B cell (primary cell): ENCODE data around the gene BCOR. TPM values are rescaled to one million over a fixed set of nuclear protein-coding genes. Genes with fewer than 3 reads are reported as not detected.

ENCODE experiments used
- ATAC-seq: fragments of 200-7000 bp; cut with Tn5 transposase; one replicate; pipeline ENCODE4 v1.10.0; 2021; ENCODE audit warnings: low read depth, mild to moderate bottlenecking, moderate number of reproducible peaks, moderate library complexity
- CTCF ChIA-PET: fragments of 350-600 bp; sonication (Branson Sonifier 250); formaldehyde crosslinking; loops from one replicate; lab custom pipeline; 2021; ENCODE audit warnings: antibody characterized with exemption, inconsistent platforms; lab: Charles Lee
- POLR2A ChIA-PET: fragments of 350-600 bp; sonication (Branson Sonifier 250); formaldehyde crosslinking; loops from one replicate; lab custom pipeline; 2021; ENCODE audit warnings: antibody characterized with exemption; lab: Charles Lee
- DNase-seq: peaks from one replicate; pipeline ENCODE4 v3.0.0; 2013
- H2AFZ ChIP-seq: 2 replicates; pipeline ENCODE4 v1.6.1; 2012; ENCODE audit warnings: mild to moderate bottlenecking, low read depth, low read length; ENCODE audit not compliant: insufficient read depth, poor library complexity, severe bottlenecking
- H3K27ac ChIP-seq, 2 donors: 1 replicate in 1 of 2; 2 replicates in 1 of 2; pipeline ENCODE4 v1.5.1; 2012 to 2013; ENCODE audit warnings: low read length in 2 of 2, mild to moderate bottlenecking in 2 of 2, moderate library complexity in 1 of 2
- H3K27me3 ChIP-seq, 4 experiments: fragments of 200-600 bp in 1 of 4; sonication (generic) in 1 of 4; replicated peaks in 1 of 4; 1 replicate in 2 of 4; 2 replicates in 2 of 4; pipeline versions ENCODE4 v1.6.1 to v1.7.0; 2013 to 2016; ENCODE audit warnings: low read length in 3 of 4, mild to moderate bottlenecking in 2 of 4, mixed read lengths in 1 of 4, moderate library complexity in 1 of 4; ENCODE audit not compliant: insufficient read depth in 4 of 4, control insufficient read depth in 3 of 4; ENCODE audit errors: control extremely low read depth in 1 of 4
- H3K36me3 ChIP-seq, 2 experiments: replicated peaks in 1 of 2; 1 replicate in 1 of 2; 2 replicates in 1 of 2; pipeline versions ENCODE4 v1.6.1 to v1.7.1; 2013; ENCODE audit warnings: low read length in 1 of 2; ENCODE audit not compliant: insufficient read depth in 2 of 2, control insufficient read depth in 1 of 2; ENCODE audit errors: control extremely low read depth in 1 of 2, extremely low read depth in 1 of 2
- H3K4me1 ChIP-seq, 2 donors: fragments of 200-600 bp in 1 of 2; sonication (generic) in 1 of 2; 1 replicate in 1 of 2; 2 replicates in 1 of 2; pipeline versions ENCODE4 v1.5.1 to v1.6.1; 2013 to 2017; ENCODE audit warnings: low read length in 2 of 2; ENCODE audit not compliant: control insufficient read depth in 2 of 2, insufficient read depth in 2 of 2
- H3K4me2 ChIP-seq: replicated peaks from 2 replicates; pipeline ENCODE3; 2012; ENCODE audit warnings: mild to moderate bottlenecking, low read depth, low read length; ENCODE audit not compliant: poor library complexity, severe bottlenecking
- H3K4me3 ChIP-seq, 5 experiments: fragments of 200-600 bp in 1 of 5; sonication (generic) in 1 of 5; 1 replicate in 3 of 5; 2 replicates in 2 of 5; pipeline versions ENCODE4 v1.5.1 to v1.7.0; 2011 to 2016; ENCODE audit warnings: low read length in 4 of 5, mild to moderate bottlenecking in 4 of 5, low read depth in 2 of 5, control low read depth in 1 of 5, moderate library complexity in 1 of 5; ENCODE audit not compliant: insufficient read depth in 1 of 5; ENCODE audit errors: control extremely low read depth in 1 of 5, extremely low read depth in 1 of 5
- H3K79me2 ChIP-seq: fragments of 200-600 bp; sonication (generic); one replicate; pipeline ENCODE4 v1.6.0; 2016; ENCODE audit warnings: low read length; ENCODE audit not compliant: control insufficient read depth, insufficient read depth
- H3K9ac ChIP-seq: fragments of 200-600 bp; sonication (generic); 2 replicates; pipeline ENCODE4 v1.6.1; 2017; ENCODE audit warnings: mild to moderate bottlenecking, low read length, moderate library complexity
- H3K9me3 ChIP-seq, 3 donors: one replicate each; pipeline versions ENCODE4 v1.6.1 to v1.7.1; 2013; ENCODE audit warnings: low read length in 2 of 3; ENCODE audit not compliant: control insufficient read depth in 2 of 3, insufficient read depth in 1 of 3; ENCODE audit errors: control extremely low read depth in 1 of 3
- H4K20me1 ChIP-seq: 2 replicates; pipeline ENCODE4 v1.6.0; 2012; ENCODE audit warnings: mild to moderate bottlenecking, low read length; ENCODE audit not compliant: insufficient read depth, control insufficient read depth, poor library complexity, severe bottlenecking
- H3K27ac Mint-ChIP-seq: one replicate; pipeline ENCODE4 v1.8.0; 2021; ENCODE audit warnings: mixed read lengths
- H3K27me3 Mint-ChIP-seq: one replicate; pipeline ENCODE4 v1.8.0; 2021; ENCODE audit warnings: mixed read lengths
- H3K4me1 Mint-ChIP-seq: one replicate; pipeline ENCODE4 v1.8.0; 2021; ENCODE audit warnings: mixed read lengths
- H3K4me3 Mint-ChIP-seq: one replicate; pipeline ENCODE4 v1.8.0; 2021; ENCODE audit warnings: mixed read lengths
- H3K9me3 Mint-ChIP-seq: one replicate; pipeline ENCODE4 v1.8.0; 2022; ENCODE audit warnings: mixed read lengths; ENCODE audit not compliant: insufficient read depth
- EZH2 ChIP-seq: IDR thresholded peaks from 2 replicates; pipeline ENCODE4 v1.6.1; 2012; ENCODE audit warnings: borderline replicate concordance, low read depth, mild to moderate bottlenecking, moderate library complexity, low read length; ENCODE audit not compliant: insufficient read depth, poor library complexity, severe bottlenecking
- WGBS: methylation state at CpG from one replicate; pipeline ENCODE4 v1.1.5; 2013; ENCODE audit warnings: missing lambda C conversion rate; ENCODE audit not compliant: insufficient coverage; 5-methylcytosine and 5-hydroxymethylcytosine counted together
- intact Hi-C: fragments of 100-400 bp; cut with micrococcal nuclease; formaldehyde crosslinking; loops from one replicate; pipeline ENCODE4 v1.10.0; 2022
- polyA plus RNA-seq: library from polyadenylated mRNA; depleted of rRNA; stranded (reverse); fragments of >200 nt; gene quantifications from 2 replicates; pipeline ENCODE4 v1.2.3, GENCODE V29; 2012
- total RNA-seq, 2 donors: library from RNA; stranded (reverse); fragments of 120-200 nt in 1 of 2; gene quantifications; 1 replicate in 1 of 2; 2 replicates in 1 of 2; pipeline versions ENCODE4 v1.2.3 to v1.2.4, GENCODE V29; 2013 to 2022
- TF ChIP-seq, protein P1 (sequence below): fragments of 200-600 bp; IDR thresholded peaks from one replicate; pipeline ENCODE4 v1.8.0; 2022; ENCODE audit warnings: antibody characterized with exemption, mild to moderate bottlenecking

BCOR gene
- total and polyA plus RNA-seq, 2 donors (not counting 1 experiment from before 2014, with no cell fraction given), result 19.0 to 65.3 TPM

- H3K27me3 ChIP-seq, result no peaks in the 10 kb centered on the region
- H3K9ac ChIP-seq, result no peak overlapping the region
- peak overlapping the region; percentile 38 for H3K4me2 ChIP-seq
- Mint-ChIP-seq H3K27me3 (no peaks in the 10 kb centered on the region), H3K9me3 (no peaks in the 10 kb centered on the region), H3K4me3 (no peak overlapping the region), H3K4me1 (peaks cover 9% of the 10 kb centered on the region), H3K27ac (no peak overlapping the region)
- no peak overlapping the region for H3K4me3 ChIP-seq
- 39% methylated on average over 7 of the region's 11 CpGs for WGBS
- ChIA-PET CTCF (no interaction called here), POLR2A (no interaction called here)
- no peak overlapping the region for H2AFZ ChIP-seq
- H4K20me1 ChIP-seq, result no peaks in the 10 kb centered on the region
- H3K4me1 ChIP-seq, result peaks cover 8 to 11% of the 10 kb centered on the region in 2 donors
- no peaks in the 10 kb centered on the region for H3K36me3 ChIP-seq
- H3K27ac ChIP-seq, result no peak overlapping the region
- peaks cover 5% of the 10 kb centered on the region for H3K79me2 ChIP-seq
- DNase-seq (peak; percentile 30), ATAC-seq (peak; percentile 53)
- TF ChIP-seq EZH2, result no peak
- TF ChIP-seq, protein P1, sequence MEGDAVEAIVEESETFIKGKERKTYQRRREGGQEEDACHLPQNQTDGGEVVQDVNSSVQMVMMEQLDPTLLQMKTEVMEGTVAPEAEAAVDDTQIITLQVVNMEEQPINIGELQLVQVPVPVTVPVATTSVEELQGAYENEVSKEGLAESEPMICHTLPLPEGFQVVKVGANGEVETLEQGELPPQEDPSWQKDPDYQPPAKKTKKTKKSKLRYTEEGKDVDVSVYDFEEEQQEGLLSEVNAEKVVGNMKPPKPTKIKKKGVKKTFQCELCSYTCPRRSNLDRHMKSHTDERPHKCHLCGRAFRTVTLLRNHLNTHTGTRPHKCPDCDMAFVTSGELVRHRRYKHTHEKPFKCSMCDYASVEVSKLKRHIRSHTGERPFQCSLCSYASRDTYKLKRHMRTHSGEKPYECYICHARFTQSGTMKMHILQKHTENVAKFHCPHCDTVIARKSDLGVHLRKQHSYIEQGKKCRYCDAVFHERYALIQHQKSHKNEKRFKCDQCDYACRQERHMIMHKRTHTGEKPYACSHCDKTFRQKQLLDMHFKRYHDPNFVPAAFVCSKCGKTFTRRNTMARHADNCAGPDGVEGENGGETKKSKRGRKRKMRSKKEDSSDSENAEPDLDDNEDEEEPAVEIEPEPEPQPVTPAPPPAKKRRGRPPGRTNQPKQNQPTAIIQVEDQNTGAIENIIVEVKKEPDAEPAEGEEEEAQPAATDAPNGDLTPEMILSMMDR, result no peak
- intact Hi-C loops, result no loop called here
- no peaks in the 10 kb centered on the region for H3K9me3 ChIP-seq
Observed at GRCh38 chrX:40120838-40121580, 23.3 kb upstream of the BCOR start.

DNA sequence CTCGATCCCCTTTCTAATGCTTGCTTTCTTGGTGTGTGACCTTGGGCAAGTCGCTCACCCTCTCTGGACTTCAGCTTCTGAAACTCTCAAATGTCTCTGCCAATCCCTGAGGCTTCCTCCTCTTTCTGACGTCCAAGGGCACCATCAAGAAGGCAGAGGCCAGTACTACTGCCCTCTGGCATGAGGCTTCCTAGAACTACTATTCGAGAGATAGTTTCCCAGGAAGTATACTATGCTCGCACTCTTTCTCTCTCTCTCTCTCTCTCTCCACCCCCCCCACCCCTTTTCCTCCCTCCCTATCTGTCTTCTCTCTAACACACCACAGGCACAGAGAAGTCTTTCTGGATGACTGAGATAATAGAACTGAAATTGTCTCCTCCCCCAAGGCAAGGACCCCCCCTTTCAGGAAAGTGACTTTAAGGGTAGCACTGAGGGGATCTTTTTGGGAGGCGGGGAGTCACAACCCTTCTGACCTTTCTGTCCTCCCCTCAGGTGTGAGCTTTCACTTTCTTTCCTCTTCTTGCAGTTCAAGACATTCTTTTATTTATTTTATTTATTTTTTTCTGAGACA lies 20.0 kb upstream of the BCOR start:
- Histone ChIP-seq H4K20me1 (no peaks in the 10 kb centered on the region), H3K79me2 (peaks cover 5% of the 10 kb centered on the region), H3K4me3 (no peak overlapping the region), H3K36me3 (no peaks in the 10 kb centered on the region), H3K4me2 (no peak overlapping the region), H3K9me3 (no peaks in the 10 kb centered on the region), H3K27me3 (no peaks in the 10 kb centered on the region), H3K4me1 (peaks cover 8 to 11% of the 10 kb centered on the region in 2 donors), H2AFZ (no peak overlapping the region), H3K9ac (no peak overlapping the region), H3K27ac (no peak overlapping the region)
- POLR2A ChIA-PET, result no interaction called here
- no peak for ATAC-seq
- intact Hi-C loops, result no loop called here
- Mint-ChIP-seq H3K27ac (no peak overlapping the region), H3K27me3 (no peaks in the 10 kb centered on the region), H3K4me1 (peaks cover 9% of the 10 kb centered on the region), H3K4me3 (no peak overlapping the region), H3K9me3 (no peaks in the 10 kb centered on the region)
- TF ChIP-seq, protein P1, result no peak
- TF ChIP-seq EZH2, result no peak
- no peak for DNase-seq
- CTCF ChIA-PET, result no interaction called here
- WGBS, result no CpG with 5 or more reads among the region's 6 CpGs
